SK-N-SH (cell line): ENCODE measurements around the gene CD109.
A peak's percentile ranks its signal among the peaks of the same experiment; 100 is the strongest.

Experiments used
- CHD2 ChIP-seq: fragments of 150-350 bp; IDR thresholded peaks from 2 replicates; pipeline ENCODE4 v1.6.1; 2018; ENCODE audit warnings: low read length; ENCODE audit not compliant: partially characterized antibody
- EP300 ChIP-seq, 2 experiments: IDR thresholded peaks; 2 replicates each; pipeline versions ENCODE4 v1.4.0 to v1.6.1; 2012; ENCODE audit warnings: borderline replicate concordance in 1 of 2, low read depth in 1 of 2, low read length in 1 of 2
- FOSL2 ChIP-seq: IDR thresholded peaks from 2 replicates; pipeline ENCODE4 v1.4.0; 2012; ENCODE audit warnings: low read depth, mild to moderate bottlenecking, moderate library complexity, borderline replicate concordance
- FOXM1 ChIP-seq: IDR thresholded peaks from 2 replicates; pipeline ENCODE4 v1.4.0; 2012; ENCODE audit warnings: low read depth, mild to moderate bottlenecking
- GABPA ChIP-seq: IDR thresholded peaks from 2 replicates; pipeline ENCODE4 v1.4.0; 2012; ENCODE audit warnings: low read depth, mild to moderate bottlenecking
- GATA2 ChIP-seq: sonication (generic); formaldehyde crosslinking; IDR thresholded peaks from 2 replicates; pipeline ENCODE4 v1.5.0; 2020; ENCODE audit warnings: mild to moderate bottlenecking, missing genetic modification reagents
- MAX ChIP-seq: IDR thresholded peaks from 2 replicates; pipeline ENCODE4 v1.4.0; 2012; ENCODE audit warnings: low read depth
- MXI1 ChIP-seq: IDR thresholded peaks from 2 replicates; pipeline ENCODE4 v1.6.1; 2012; ENCODE audit warnings: mild to moderate bottlenecking, low read depth, low read length, improper control_type of control experiment
- POLR2AphosphoS5 ChIP-seq: IDR thresholded peaks from 2 replicates; pipeline ENCODE4 v1.6.1; 2012; ENCODE audit warnings: low read depth, low read length
- TAF1 ChIP-seq: IDR thresholded peaks from 2 replicates; pipeline ENCODE4 v1.6.1; 2012; ENCODE audit warnings: low read depth, mild to moderate bottlenecking, low read length, moderate library complexity, borderline replicate concordance
- TCF12 ChIP-seq: IDR thresholded peaks from 2 replicates; pipeline ENCODE4 v1.4.0; 2012
- YY1 ChIP-seq: IDR thresholded peaks from 2 replicates; pipeline ENCODE4 v1.4.0; 2012; ENCODE audit warnings: low read depth, mild to moderate bottlenecking
- TF ChIP-seq, protein P1 (sequence below): fragments of 200-600 bp; sonication (generic); IDR thresholded peaks from 2 replicates; pipeline ENCODE4 v1.6.1; 2017; ENCODE audit warnings: antibody characterized with exemption, mild to moderate bottlenecking, moderate library complexity
- TF ChIP-seq, protein P2 (sequence below): IDR thresholded peaks from 2 replicates; pipeline ENCODE4 v1.4.0; 2012; ENCODE audit warnings: low read depth, borderline replicate concordance

GRCh38 chr6:73732845-73733675 is 37.1 kb downstream of the CD109 start:
- TF ChIP-seq GABPA (no peak), FOXM1 (no peak), YY1 (no peak; the same call in 1 of the 2 replicates), MAX (no peak), TAF1 (no peak; the same call in 1 of the 2 replicates), EP300 (IDR thresholded peaks at IDR 0.05; ENCODE audit: borderline replicate concordance in 1 of 2, low read depth in 1 of 2, low read length in 1 of 2) (no peak), FOSL2 (no peak), POLR2AphosphoS5 (no peak), CHD2 (no peak), TCF12 (no peak), GATA2 (no peak), MXI1 (no peak)
- TF ChIP-seq, protein P1, sequence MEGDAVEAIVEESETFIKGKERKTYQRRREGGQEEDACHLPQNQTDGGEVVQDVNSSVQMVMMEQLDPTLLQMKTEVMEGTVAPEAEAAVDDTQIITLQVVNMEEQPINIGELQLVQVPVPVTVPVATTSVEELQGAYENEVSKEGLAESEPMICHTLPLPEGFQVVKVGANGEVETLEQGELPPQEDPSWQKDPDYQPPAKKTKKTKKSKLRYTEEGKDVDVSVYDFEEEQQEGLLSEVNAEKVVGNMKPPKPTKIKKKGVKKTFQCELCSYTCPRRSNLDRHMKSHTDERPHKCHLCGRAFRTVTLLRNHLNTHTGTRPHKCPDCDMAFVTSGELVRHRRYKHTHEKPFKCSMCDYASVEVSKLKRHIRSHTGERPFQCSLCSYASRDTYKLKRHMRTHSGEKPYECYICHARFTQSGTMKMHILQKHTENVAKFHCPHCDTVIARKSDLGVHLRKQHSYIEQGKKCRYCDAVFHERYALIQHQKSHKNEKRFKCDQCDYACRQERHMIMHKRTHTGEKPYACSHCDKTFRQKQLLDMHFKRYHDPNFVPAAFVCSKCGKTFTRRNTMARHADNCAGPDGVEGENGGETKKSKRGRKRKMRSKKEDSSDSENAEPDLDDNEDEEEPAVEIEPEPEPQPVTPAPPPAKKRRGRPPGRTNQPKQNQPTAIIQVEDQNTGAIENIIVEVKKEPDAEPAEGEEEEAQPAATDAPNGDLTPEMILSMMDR: peak; percentile 94
- TF ChIP-seq, protein P2, sequence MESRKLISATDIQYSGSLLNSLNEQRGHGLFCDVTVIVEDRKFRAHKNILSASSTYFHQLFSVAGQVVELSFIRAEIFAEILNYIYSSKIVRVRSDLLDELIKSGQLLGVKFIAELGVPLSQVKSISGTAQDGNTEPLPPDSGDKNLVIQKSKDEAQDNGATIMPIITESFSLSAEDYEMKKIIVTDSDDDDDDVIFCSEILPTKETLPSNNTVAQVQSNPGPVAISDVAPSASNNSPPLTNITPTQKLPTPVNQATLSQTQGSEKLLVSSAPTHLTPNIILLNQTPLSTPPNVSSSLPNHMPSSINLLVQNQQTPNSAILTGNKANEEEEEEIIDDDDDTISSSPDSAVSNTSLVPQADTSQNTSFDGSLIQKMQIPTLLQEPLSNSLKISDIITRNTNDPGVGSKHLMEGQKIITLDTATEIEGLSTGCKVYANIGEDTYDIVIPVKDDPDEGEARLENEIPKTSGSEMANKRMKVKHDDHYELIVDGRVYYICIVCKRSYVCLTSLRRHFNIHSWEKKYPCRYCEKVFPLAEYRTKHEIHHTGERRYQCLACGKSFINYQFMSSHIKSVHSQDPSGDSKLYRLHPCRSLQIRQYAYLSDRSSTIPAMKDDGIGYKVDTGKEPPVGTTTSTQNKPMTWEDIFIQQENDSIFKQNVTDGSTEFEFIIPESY: no peak
